GM12872 (cell line): ENCODE data around the gene VAMP1.

Source experiments
- TF ChIP-seq, protein P1 (sequence below): IDR thresholded peaks from 3 replicates; pipeline ENCODE4 v1.5.1; 2011; ENCODE audit warnings: low read depth, mild to moderate bottlenecking, low read length, moderate library complexity; ENCODE audit not compliant: insufficient read depth

The VAMP1 gene

DNA sequence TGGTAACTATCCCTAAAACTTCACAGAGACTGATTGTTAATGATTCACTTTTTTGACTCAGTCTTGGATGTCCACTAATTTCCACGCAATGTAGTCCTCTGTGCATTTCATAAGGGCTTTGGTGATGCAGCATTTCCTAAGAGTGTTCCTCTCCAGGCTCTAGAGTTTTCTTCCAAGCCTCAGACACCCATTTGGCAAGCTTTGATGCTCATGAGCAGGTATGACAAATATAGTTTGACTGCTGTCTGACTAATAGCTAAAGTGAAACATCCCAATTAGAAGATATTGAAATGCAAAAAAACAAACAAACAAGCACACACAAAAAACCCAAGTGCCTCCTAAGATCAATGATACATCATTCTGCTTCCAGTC lies 1.5 kb upstream of the VAMP1 start:
- TF ChIP-seq, protein P1, sequence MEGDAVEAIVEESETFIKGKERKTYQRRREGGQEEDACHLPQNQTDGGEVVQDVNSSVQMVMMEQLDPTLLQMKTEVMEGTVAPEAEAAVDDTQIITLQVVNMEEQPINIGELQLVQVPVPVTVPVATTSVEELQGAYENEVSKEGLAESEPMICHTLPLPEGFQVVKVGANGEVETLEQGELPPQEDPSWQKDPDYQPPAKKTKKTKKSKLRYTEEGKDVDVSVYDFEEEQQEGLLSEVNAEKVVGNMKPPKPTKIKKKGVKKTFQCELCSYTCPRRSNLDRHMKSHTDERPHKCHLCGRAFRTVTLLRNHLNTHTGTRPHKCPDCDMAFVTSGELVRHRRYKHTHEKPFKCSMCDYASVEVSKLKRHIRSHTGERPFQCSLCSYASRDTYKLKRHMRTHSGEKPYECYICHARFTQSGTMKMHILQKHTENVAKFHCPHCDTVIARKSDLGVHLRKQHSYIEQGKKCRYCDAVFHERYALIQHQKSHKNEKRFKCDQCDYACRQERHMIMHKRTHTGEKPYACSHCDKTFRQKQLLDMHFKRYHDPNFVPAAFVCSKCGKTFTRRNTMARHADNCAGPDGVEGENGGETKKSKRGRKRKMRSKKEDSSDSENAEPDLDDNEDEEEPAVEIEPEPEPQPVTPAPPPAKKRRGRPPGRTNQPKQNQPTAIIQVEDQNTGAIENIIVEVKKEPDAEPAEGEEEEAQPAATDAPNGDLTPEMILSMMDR, result no peak

DNA sequence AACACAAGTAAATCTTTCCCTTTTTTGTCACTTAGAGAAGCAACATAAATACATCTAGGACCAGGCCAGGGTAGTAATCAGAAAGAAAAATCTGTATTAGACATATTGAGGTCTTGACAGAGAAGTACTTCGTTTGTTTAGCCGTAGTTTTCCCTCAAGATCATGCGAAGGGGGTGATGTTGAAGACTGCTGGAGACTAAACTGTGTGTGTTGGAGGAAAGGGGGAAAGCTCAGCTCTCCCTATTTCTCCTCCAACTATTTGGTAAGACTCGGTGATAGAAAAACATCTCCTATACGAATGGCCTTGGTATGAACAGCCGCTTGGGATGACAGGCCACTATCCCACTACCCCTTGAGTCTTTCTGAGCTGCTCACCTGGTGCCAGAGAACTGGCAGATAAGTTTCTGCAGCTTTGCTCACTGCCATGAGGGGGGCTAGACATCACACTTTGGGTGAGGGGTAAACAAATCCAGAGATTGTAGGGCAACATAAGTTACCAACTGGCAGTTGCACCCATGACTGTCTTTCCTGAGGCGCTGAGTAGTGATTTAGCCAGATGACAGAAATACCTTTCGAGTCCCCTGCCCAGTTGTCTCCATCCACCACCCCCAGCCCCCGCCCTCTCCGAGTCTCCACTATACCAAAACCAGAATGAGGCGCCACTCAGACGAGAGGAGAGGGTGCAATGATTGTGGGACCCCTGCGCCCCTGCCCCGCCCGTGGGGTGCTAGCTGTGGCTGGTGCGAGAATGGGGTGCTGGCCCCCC lies 685 bp downstream of the VAMP1 start:
- TF ChIP-seq, protein P1, result no peak

DNA sequence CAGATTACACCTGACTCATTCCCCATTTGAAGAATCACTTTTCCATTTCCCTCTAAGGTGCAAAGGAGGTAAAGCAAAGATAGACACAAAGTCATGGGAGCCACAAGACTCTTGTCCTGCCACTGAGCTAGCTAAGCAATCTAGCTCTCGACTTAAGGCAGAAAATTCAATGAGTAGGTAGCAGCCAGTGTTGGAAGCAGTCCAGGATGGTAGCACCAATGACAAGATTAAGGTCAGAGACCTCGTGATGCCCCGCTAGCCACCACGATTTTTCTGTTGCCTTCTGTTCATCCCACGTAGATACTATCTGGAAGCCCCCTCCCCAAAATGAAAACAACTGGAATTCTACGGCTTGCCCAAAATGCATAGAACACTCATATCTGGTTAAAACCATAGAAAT lies 1.4 kb downstream of the VAMP1 start:
- TF ChIP-seq, protein P1, result no peak

DNA sequence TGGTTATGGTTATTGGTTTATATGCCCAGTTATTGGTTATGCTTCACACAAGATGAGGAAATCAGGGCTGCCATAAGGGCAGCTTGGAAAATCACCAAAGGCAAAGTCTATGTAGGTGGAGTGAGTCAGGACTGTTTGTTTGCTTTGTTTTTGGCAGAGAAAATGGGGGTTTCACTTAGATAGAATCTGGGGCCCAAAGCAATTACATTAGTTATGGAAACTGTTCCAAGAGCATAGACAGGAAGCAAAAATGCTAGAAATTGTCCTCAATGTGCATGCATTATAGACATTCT lies 2.2 kb downstream of the VAMP1 start:
- TF ChIP-seq, protein P1, result no peak

DNA sequence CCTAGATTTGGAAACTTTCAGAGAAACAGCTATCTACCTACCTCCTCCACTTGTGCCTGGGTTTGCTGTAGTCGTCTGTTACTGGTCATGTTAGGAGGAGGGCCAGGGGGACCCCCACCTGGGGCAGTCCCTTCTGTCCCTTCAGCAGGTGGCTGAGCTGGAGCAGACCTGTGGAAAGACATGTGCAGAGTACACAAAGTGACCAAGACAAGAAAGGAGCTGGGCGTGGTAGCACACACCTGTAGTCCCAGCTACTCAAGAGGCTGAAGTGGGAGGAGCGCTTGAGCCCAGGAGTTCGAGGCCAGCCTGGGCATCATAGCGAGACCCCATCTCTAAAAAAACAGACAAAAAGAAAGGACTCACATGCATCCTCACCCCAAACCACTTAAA lies 4.3 kb downstream of the VAMP1 start:
- TF ChIP-seq, protein P1, result no peak

DNA sequence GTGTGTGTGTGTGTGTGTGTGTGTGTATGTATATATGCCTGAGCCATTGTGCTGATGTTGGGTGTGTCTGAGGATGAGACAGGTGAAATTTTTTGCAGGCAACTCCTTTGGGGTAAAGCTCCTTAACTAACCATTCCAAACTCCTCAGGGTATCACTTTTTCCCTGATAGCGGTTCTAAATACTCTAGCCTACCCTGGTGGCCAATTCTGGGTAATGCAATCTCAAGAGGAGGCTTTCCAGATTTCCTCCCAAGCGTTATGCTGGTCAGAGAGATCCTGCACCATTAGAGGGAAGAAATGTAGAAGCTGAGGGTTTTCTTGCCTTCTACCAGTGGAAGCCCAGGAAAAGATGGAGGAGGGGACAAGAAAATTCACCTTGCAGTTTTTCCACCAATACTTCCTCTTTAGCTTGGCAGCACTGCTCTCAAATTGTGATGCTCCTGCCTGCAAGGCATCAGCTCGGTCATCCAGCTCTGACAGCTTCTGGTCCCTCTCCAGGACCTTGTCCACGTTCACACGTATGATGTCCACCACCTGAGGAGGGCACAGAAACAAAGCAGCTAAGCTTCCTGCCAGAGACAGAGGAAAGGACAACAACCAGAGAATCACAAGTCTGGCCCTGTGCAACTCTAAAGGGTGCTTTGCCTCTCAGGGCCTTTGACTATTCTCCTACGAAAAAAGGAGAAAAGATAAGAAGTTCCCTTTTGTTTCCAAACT lies 4.9 kb downstream of the VAMP1 start:
- TF ChIP-seq, protein P1, result peak; percentile 93

DNA sequence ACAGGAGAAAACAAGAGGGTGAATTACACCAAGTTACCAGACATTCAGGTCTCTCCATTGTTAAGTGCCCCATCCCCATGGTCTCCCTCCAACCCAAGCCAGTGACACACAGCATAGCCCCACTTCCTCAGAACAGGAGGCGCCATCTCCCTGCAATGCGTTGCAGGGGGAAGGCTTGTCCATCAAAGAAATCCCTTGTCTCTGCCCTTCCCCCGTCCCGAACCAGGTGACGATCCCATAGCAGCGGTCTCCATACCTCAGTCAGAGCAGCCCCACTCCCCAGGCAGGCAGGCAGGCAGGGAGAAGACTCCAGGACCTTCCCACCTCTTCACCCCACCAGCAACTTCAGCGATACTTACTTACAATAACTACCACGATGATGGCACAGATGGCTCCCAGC lies 5.9 kb downstream of the VAMP1 start:
- TF ChIP-seq, protein P1, result no peak
